GM12892 (cell line): Measurements from ENCODE around the gene PTPDC1.
"Not testable (repeated sequence)": the region's sequence is repeated elsewhere in the genome, so short reads cannot be mapped to it uniquely, and the experiment has no call there.

Source experiments
- DNase-seq: peaks from one replicate; pipeline ENCODE4 v3.0.0; 2011; ENCODE audit not compliant: insufficient read length
- FAIRE-seq: peaks from 2 replicates; lab custom pipeline; 2011; peaks lifted over from hg19 to GRCh38; lab: Jason Lieb, UNC
- POLR2A ChIP-seq: IDR thresholded peaks from 2 replicates; pipeline ENCODE4 v1.6.1; 2011; ENCODE audit warnings: low read depth, low read length, control low read depth
- POLR2AphosphoS5 ChIP-seq: IDR thresholded peaks from 2 replicates; pipeline ENCODE4 v1.6.1; 2011; ENCODE audit warnings: low read depth, low read length, control low read depth
- TAF1 ChIP-seq: IDR thresholded peaks from 2 replicates; pipeline ENCODE4 v1.6.1; 2011; ENCODE audit warnings: low read depth, mild to moderate bottlenecking, control low read depth, low read length, borderline replicate concordance

PTPDC1 gene

GRCh38 chr9:94097788-94098414, 13.6 kb downstream of the PTPDC1 start:
- FAIRE-seq (no peak), DNase-seq (no peak)
- TF ChIP-seq TAF1: no peak
- TF ChIP-seq POLR2AphosphoS5: no peak
- no peak for TF ChIP-seq POLR2A

GRCh38 chr9:94100152-94100879, 16.1 kb downstream of the PTPDC1 start:
- TF ChIP-seq POLR2A: no peak
- no peak for TF ChIP-seq POLR2AphosphoS5
- no peak for TF ChIP-seq TAF1
- DNase-seq: no peak
- no peak for FAIRE-seq

GRCh38 chr9:94101162-94101853, 17.0 kb downstream of the PTPDC1 start:
- DNase-seq (no peak), FAIRE-seq (no peak)
- TF ChIP-seq TAF1: no peak
- TF ChIP-seq POLR2A: no peak
- no peak for TF ChIP-seq POLR2AphosphoS5

- DNase-seq (no peak), FAIRE-seq (no peak)
- TF ChIP-seq POLR2AphosphoS5 (no peak), POLR2A (no peak), TAF1 (no peak)
Measured at GRCh38 chr9:94108584-94108983, 24.3 kb downstream of the PTPDC1 start.

- no peak for FAIRE-seq
- no peak for DNase-seq
- TF ChIP-seq POLR2AphosphoS5 (no peak), POLR2A (no peak), TAF1 (no peak)
Measured at GRCh38 chr9:94110821-94111252, 26.6 kb downstream of the PTPDC1 start.

- no peak for FAIRE-seq
- TF ChIP-seq TAF1 (no peak), POLR2AphosphoS5 (no peak), POLR2A (no peak)
- no peak for DNase-seq
Measured at GRCh38 chr9:94111446-94111845, 27.2 kb downstream of the PTPDC1 start.

GRCh38 chr9:94112716-94113465, 28.6 kb downstream of the PTPDC1 start:
- no peak for TF ChIP-seq POLR2A
- DNase-seq (no peak), FAIRE-seq (no peak)

- FAIRE-seq, DNase-seq: not testable (repeated sequence)
Measured at GRCh38 chr9:94120088-94120487, 35.8 kb downstream of the PTPDC1 start.

- DNase-seq (no peak), FAIRE-seq (no peak)
- no peak for TF ChIP-seq TAF1
- no peak for TF ChIP-seq POLR2A
- TF ChIP-seq POLR2AphosphoS5: no peak
Measured at GRCh38 chr9:94120854-94121376, 36.7 kb downstream of the PTPDC1 start.

GRCh38 chr9:94126844-94127243, 42.6 kb downstream of the PTPDC1 start:
- DNase-seq (no peak), FAIRE-seq (no peak)
- no peak for TF ChIP-seq POLR2A
- no peak for TF ChIP-seq TAF1
- no peak for TF ChIP-seq POLR2AphosphoS5

- TF ChIP-seq POLR2A (no peak), TAF1 (no peak), POLR2AphosphoS5 (no peak)
- FAIRE-seq (no peak), DNase-seq (no peak)
Measured at GRCh38 chr9:94127806-94128205, 43.5 kb downstream of the PTPDC1 start.

GRCh38 chr9:94128580-94128979, 44.3 kb downstream of the PTPDC1 start:
- DNase-seq: no peak
- FAIRE-seq: no peak

More at GRCh38 chr9:94128580-94128979, 44.3 kb downstream of the PTPDC1 start:
- TF ChIP-seq POLR2A (no peak), TAF1 (no peak), POLR2AphosphoS5 (no peak)
